GM18861 (cell line): ENCODE data around the gene PIK3IP1.
"Not testable (repeated sequence)": the region's sequence is repeated elsewhere in the genome, so short reads cannot be mapped to it uniquely, and the experiment has no call there.

Experiments
- ATAC-seq: cut with Tn5 transposase; IDR thresholded peaks from one replicate; pipeline ENCODE4 v1.9.1; 2021; ENCODE audit not compliant: unreplicated experiment

PIK3IP1 gene, protein sequence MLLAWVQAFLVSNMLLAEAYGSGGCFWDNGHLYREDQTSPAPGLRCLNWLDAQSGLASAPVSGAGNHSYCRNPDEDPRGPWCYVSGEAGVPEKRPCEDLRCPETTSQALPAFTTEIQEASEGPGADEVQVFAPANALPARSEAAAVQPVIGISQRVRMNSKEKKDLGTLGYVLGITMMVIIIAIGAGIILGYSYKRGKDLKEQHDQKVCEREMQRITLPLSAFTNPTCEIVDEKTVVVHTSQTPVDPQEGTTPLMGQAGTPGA

GRCh38 chr22:31292236-31292989, at the start of gene PIK3IP1:
TSS of gene PIK3IP1 (minus strand) at chr22:31292488. CDS start at chr22:31292344, 144 bp downstream.
- peak; percentile 26 for ATAC-seq

GRCh38 chr22:31341386-31342088, 49.2 kb upstream of the PIK3IP1 start:
- no peak for ATAC-seq

GRCh38 chr22:31340765-31341247, 48.5 kb upstream of the PIK3IP1 start:
- no peak for ATAC-seq

GRCh38 chr22:31340360-31340759, 48.1 kb upstream of the PIK3IP1 start:
- ATAC-seq, result no peak

DNA sequence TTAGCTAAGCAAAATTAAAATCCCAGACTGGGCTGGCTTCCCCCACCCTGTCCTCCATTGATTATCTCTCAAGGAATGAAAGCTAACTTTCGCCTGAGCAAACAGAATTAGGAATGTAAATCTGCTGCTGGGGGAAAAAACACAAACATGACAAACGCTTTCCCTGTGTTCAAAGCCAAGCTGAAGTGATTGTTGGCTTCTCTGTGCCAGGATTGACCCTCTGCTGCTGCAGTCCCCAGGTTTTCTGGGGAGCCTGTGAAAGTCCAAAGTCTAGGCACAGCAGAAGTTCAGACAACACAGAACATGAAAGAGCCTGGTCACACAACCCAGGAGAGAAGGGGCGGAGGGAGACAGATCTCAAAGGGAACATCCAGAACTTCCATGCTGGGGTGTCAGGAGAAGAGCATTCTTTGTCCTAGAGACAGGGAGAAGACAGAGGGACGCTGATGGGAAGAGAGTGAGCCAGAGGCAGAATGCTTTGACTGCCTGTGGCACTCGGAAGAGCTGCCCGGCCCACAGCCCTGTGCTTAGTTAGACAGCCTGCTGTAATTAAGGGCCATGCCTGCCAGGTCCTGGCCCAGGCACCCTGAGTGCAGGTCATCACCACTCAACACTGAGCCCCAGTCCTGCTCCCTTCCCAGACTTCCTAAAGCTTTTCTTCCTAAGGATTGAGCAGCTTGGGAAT, 47.0 kb upstream of the PIK3IP1 start:
- ATAC-seq, result no peak

DNA sequence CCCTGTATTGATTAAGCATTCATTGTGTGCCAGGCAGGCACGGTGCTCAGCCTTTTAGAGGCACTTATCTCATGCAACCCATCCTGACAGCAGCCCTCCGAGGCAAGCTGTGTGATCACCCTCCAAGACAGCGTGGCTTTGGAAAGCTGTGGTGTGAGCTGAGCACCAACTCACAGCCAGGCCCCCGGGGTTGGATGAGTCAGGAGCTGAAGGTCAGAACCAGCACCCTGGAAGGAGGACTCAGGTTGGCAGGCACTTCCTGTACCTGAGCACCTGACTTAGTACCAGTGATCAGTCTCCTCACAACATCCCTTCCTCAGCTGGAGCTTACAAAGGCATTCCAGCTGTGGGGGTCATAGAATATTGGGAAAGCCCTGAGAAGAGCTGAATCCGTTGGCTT, 44.9 kb upstream of the PIK3IP1 start:
- ATAC-seq, result no peak

GRCh38 chr22:31334329-31334728, 42.0 kb upstream of the PIK3IP1 start:
- ATAC-seq, result no peak

- no peak for ATAC-seq
Observed at GRCh38 chr22:31333641-31334040, 41.4 kb upstream of the PIK3IP1 start.

DNA sequence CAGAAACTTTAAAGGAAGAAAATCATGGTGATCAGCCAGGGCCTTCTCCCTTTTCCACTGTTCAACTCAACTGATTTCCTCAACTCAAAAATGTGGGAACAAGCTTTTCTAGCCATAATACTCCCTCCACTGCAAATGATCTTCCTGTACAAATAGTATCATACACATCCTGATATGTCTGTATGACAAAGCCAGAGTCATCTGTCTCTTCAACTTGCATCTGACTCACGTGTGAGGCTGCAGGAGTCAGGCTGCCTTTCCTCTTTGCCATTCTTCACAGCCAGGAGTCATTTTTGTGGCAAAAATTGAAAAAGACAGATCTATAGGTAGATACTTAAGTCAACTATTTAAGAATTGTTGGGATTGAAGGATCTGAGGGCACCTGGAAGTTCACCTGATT, 40.6 kb upstream of the PIK3IP1 start:
- no peak for ATAC-seq

GRCh38 chr22:31332010-31332409, 39.7 kb upstream of the PIK3IP1 start:
- no peak for ATAC-seq

- ATAC-seq, result no peak
Observed at GRCh38 chr22:31329453-31330215, 37.3 kb upstream of the PIK3IP1 start.

GRCh38 chr22:31329029-31329428, 36.7 kb upstream of the PIK3IP1 start:
- ATAC-seq, result no peak

DNA sequence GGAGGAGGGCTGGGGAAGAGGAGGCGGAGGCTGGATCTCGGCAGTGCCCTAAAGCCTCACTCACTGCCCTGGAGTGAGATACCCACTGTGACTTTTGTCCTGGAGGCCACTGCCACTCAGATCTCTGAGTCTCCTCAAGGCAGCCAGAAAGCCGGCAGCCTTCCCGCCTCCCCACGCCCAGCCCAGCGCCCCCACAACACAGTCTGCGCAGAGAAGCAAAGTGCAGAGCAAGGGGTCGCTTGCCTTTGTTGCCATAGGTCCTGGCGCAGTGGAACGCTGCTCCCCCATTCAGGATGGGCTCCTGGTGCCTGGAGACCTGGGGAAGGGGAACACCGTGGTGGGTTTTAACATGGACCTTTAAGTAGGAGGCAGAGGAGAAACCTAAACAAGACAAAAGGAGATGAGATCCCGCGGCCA, 36.3 kb upstream of the PIK3IP1 start:
- ATAC-seq, result no peak

- no peak for ATAC-seq
Observed at GRCh38 chr22:31327806-31328543, 35.7 kb upstream of the PIK3IP1 start.

GRCh38 chr22:31326877-31327276, 34.6 kb upstream of the PIK3IP1 start:
- no peak for ATAC-seq

GRCh38 chr22:31323578-31324550, 31.6 kb upstream of the PIK3IP1 start:
- ATAC-seq, result no peak

GRCh38 chr22:31321421-31321820, 29.1 kb upstream of the PIK3IP1 start:
- ATAC-seq, result no peak

- ATAC-seq, result not testable (repeated sequence)
Observed at GRCh38 chr22:31314220-31314619, 21.9 kb upstream of the PIK3IP1 start.
